Activated CD4-positive, alpha-beta memory T cell treated with anti-CD3 and anti-CD28 coated beads, Interleukin-2, amount 10 ng/mL, durations not matched to agents 7 days and 5 days (primary cell): ENCODE data around the gene EPHB1. TPM values are rescaled to one million over a fixed set of nuclear protein-coding genes. Genes with fewer than 3 reads are reported as not detected.

Experiments used
- CTCF ChIA-PET: fragments of 350-600 bp; sonication (Branson Sonifier 250); formaldehyde crosslinking; loops from one replicate; lab custom pipeline; 2021; ENCODE audit warnings: antibody characterized with exemption, inconsistent platforms; lab: Charles Lee
- POLR2A ChIA-PET: fragments of 350-600 bp; sonication (Branson Sonifier 250); formaldehyde crosslinking; loops from one replicate; lab custom pipeline; 2021; ENCODE audit warnings: antibody characterized with exemption; lab: Charles Lee
- DNase-seq: peaks from one replicate; pipeline ENCODE4 v3.0.0-alpha.2; 2020
- H3K27ac Mint-ChIP-seq: one replicate; pipeline ENCODE4 v1.8.0; 2021; ENCODE audit warnings: mild to moderate bottlenecking, mixed read lengths
- H3K27me3 Mint-ChIP-seq: one replicate; pipeline ENCODE4 v1.8.0; 2021; ENCODE audit warnings: mixed read lengths
- H3K36me3 Mint-ChIP-seq: one replicate; pipeline ENCODE4 v1.8.0; 2021; ENCODE audit warnings: low read depth, mixed read lengths
- H3K4me1 Mint-ChIP-seq: one replicate; pipeline ENCODE4 v1.8.0; 2021; ENCODE audit warnings: mixed read lengths
- H3K4me3 Mint-ChIP-seq: one replicate; pipeline ENCODE4 v1.8.0; 2021; ENCODE audit warnings: mild to moderate bottlenecking, mixed read lengths
- H3K9me3 Mint-ChIP-seq: one replicate; pipeline ENCODE4 v1.8.0; 2021; ENCODE audit warnings: mixed read lengths
- total RNA-seq, 2 experiments: library from RNA; stranded (reverse); gene quantifications; one replicate each; pipeline ENCODE4 v1.2.3, GENCODE V29; 2021

Gene EPHB1
- total RNA-seq, 2 experiments from 2014 or later, result 0.80 to 1.2 TPM

DNA sequence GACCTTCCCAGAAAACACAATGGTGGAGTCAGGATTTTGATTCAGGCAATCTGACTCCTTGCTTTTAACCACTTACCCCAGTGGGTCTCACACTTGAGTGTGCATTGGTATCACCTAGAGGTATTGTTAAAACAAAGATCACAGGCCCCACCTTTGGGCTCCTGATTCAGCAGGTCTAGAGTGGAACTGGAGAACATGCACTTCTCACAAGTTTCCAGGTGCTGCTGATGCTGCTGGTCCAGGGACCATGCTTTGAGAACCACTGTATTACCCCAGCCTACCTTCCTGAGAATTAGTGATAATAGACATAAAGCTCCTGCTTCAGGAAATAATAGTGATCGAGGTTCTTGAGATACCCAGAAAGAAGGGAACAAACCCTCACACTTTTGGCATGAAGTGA, 466.9 kb downstream of the EPHB1 start:
- Mint-ChIP-seq H3K27ac (no peak overlapping the region), H3K36me3 (no peaks in the 10 kb centered on the region), H3K4me3 (no peak overlapping the region), H3K27me3 (no peaks in the 10 kb centered on the region), H3K9me3 (peaks cover 3% of the 10 kb centered on the region), H3K4me1 (no peaks in the 10 kb centered on the region)
- DNase-seq, result no peak
- CTCF ChIA-PET, result no interaction called here
- POLR2A ChIA-PET, result no interaction called here

DNA sequence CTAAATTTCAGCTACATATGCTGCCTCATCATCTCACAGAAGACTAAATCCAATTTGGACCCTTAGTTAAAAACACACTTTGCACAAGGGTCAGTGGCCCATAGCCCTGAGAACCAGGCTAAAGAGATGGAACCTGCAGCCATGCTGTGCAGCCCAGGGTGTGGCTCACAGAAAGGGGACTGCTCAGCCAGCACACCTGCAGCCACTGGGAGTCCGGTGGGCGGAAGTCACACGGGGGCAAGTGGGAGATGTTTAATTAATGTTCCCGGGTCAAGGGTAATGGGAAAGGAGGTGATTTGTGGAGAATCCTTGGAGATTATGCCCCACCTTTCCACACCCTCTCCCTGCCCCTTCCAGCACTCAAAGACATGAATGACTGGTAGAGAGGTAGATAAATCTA, 467.4 kb downstream of the EPHB1 start:
- CTCF ChIA-PET, result no interaction called here
- Mint-ChIP-seq H3K36me3 (no peaks in the 10 kb centered on the region), H3K27ac (no peak overlapping the region), H3K4me1 (no peaks in the 10 kb centered on the region), H3K9me3 (peaks cover 3% of the 10 kb centered on the region), H3K27me3 (no peaks in the 10 kb centered on the region), H3K4me3 (no peak overlapping the region)
- DNase-seq, result no peak
- POLR2A ChIA-PET, result no interaction called here

DNA sequence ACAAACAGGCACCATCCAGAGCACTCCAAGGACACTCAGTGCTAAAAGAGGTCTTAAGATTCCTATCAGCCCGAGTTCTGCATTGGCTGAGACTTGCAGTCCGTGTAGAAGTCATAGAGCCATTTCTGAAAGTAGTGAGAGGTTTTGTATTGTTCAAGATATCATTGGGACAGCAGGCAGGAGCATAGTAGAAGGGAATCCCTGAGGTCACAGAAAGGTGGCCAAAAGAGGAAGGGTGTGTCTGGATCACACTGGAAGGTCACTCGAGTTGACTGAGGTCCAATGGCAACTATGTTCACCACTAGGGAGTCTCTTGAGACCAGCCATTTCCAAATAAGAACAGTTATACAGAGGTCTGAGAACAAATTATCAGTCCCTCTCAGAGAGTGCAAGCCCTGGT, 468.3 kb downstream of the EPHB1 start:
- no peak for DNase-seq
- H3K27ac Mint-ChIP-seq, result no peak overlapping the region
- ChIA-PET POLR2A (no interaction called here), CTCF (no interaction called here)
- no peaks in the 10 kb centered on the region for H3K4me1 Mint-ChIP-seq
- H3K36me3 Mint-ChIP-seq, result no peaks in the 10 kb centered on the region
- no peak overlapping the region for H3K4me3 Mint-ChIP-seq
- H3K27me3 Mint-ChIP-seq, result no peaks in the 10 kb centered on the region
- H3K9me3 Mint-ChIP-seq, result peaks cover 3% of the 10 kb centered on the region

DNA sequence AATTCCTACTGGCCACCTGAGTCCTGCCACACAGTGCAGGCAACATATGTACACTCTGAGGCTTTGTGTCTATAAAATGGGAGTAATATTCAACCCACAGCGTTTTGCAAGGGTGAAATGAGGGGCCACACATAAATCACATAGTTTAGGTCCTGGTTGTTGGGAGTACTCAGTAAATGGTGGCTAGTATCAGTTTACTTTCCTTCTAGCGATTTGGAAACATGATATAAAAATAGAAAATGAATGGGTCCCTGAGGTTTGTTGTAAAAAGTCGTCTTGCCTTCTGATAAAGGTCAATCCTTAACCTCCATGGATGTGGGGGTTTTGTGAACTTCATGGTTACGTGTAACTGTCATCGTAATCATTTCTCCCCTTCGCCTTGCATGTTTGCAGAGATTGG, 472.4 kb downstream of the EPHB1 start:
- DNase-seq, result no peak
- Mint-ChIP-seq H3K9me3 (no peaks in the 10 kb centered on the region), H3K4me1 (no peaks in the 10 kb centered on the region), H3K27me3 (no peaks in the 10 kb centered on the region), H3K36me3 (no peaks in the 10 kb centered on the region), H3K27ac (no peak overlapping the region), H3K4me3 (no peak overlapping the region)
- ChIA-PET CTCF (no interaction called here), POLR2A (no interaction called here)

DNA sequence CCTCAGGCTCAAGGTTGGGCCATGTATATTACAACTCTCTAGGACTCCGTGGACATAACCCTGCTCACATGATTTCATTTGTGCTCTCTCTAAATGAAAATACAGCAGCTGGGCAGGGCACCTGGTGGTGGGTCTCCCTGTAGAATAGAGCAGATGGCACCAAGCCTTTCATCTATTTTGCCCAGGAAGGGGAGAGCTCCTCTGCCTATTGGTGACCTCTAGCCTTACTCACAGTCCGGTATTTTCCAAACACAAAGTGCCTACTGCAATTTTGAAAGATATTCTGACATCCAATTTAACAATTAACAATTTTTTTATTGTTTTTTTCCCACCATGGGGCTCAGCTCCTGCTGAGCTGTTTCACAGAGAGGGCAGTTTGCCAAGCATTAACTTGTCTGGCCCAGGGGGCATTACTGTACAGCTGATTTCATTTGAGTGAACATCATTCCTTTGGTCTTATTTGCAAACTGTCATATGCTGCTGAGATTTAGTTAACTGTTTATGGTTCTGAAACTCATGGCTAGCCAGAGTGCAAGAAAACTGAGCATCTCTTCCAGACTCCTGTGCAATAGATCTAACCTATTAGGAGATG, 474.0 kb downstream of the EPHB1 start:
- Mint-ChIP-seq H3K4me3 (no peak overlapping the region), H3K27ac (no peak overlapping the region)
- CTCF ChIA-PET, result no interaction called here

DNA sequence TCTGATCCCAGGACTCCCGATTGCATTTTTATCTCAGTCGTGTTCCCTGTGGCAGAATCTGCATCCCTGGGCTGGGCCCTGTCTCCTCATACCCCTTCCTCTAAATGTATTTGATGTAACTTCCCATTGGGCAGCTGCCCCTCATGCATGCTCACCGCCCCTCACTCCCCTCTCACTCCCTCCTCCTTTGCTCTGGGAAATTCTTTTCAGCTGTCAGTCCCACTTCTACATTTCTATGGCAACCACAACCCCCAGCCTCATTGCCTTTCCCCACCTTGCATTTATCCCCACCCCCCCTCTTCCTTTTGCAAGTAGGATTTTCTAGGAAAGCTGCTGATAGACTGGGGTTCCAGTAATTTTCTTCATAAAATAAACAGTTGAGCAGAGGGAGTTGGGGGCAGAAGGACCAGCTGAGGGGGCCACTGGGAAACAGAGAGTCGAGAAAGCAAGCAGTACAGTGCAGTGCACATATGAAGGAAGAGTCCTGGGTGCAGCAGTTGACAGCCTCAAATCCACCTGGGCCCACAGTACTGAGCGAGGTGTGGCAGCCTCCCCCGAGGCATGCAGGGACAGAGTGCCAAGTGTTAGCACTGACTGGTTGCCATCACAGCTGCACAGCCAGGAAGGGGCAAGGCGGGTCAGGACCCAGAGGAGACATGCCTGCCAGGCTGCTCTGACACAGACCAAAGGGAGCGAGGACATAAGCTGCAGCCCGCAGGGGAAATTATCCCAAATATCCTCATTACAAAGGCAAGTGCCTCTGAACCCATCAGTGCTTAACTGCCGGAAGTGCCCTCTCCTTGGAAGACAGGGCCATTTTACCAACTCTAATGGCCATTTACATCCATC, 476.3 kb downstream of the EPHB1 start:
- no peak overlapping the region for H3K27ac Mint-ChIP-seq
- H3K27me3 Mint-ChIP-seq, result no peaks in the 10 kb centered on the region
- no peak for DNase-seq
- H3K9me3 Mint-ChIP-seq, result no peaks in the 10 kb centered on the region
- no peaks in the 10 kb centered on the region for H3K36me3 Mint-ChIP-seq
- no peaks in the 10 kb centered on the region for H3K4me1 Mint-ChIP-seq
- POLR2A ChIA-PET, result no interaction called here
- CTCF ChIA-PET, result no interaction called here
- no peak overlapping the region for H3K4me3 Mint-ChIP-seq

More for the DNA sequence above, 474.0 kb downstream of the EPHB1 start:
- Mint-ChIP-seq H3K36me3 (no peaks in the 10 kb centered on the region), H3K4me1 (no peaks in the 10 kb centered on the region), H3K9me3 (no peaks in the 10 kb centered on the region), H3K27me3 (no peaks in the 10 kb centered on the region)
- POLR2A ChIA-PET, result no interaction called here
- no peak for DNase-seq

DNA sequence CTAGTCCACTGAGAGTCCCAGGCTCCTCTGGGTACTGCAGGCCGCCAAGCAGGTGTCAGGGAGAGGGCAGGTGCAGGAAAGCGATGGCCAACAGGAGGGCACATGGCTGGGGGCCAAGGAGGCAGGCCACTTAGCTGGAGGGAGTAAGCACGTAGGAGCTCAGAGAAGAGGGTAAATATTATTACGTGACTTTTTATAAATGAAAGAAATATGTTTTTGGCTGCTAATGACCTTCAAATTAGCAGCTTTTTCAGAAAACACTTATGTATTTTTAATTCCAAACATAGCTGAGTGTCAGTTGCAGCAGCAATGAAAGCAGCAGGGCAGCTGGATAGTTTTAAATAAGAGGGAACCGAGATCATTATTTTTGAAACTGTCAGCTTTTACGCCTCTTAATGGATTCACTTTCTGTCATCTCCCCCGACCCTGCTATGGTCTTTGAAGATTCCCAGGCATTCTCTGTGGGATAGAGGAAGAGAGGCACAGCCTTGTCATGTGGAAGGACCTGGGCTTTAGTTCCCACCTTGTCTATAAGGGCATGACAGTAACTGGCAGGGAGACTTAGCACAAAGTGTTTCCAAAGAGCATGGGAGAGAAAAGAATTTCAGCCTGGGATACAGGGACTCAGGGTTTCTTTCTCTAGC, 477.1 kb downstream of the EPHB1 start:
- H3K27ac Mint-ChIP-seq, result no peak overlapping the region

DNA sequence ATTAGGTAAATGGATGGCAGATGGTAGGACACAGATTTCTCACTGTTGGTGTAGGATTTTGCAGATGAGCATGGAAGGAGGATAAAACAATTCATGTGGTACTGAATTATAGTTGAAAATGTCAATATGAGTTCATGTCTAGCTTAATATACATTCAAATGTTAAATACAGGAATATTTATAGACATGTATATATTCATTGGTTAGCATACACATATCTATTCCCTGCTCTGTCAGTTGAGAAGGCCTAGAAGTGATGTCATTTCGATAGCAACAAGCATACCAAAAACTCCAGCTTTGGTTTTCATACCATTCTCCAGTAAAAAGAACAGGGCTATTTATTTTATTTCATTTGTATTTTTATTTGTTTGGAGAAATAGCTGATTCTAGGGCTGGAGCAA, 497.1 kb downstream of the EPHB1 start:
- Mint-ChIP-seq H3K9me3 (no peaks in the 10 kb centered on the region), H3K4me3 (no peak overlapping the region), H3K27ac (no peak overlapping the region), H3K4me1 (no peaks in the 10 kb centered on the region), H3K36me3 (no peaks in the 10 kb centered on the region), H3K27me3 (no peaks in the 10 kb centered on the region)
- no peak for DNase-seq
- ChIA-PET POLR2A (no interaction called here), CTCF (no interaction called here)

More for the DNA sequence above, 477.1 kb downstream of the EPHB1 start:
- no peak for DNase-seq
- Mint-ChIP-seq H3K9me3 (no peaks in the 10 kb centered on the region), H3K36me3 (no peaks in the 10 kb centered on the region), H3K4me1 (no peaks in the 10 kb centered on the region), H3K27me3 (no peaks in the 10 kb centered on the region), H3K4me3 (no peak overlapping the region)
- CTCF ChIA-PET, result no interaction called here
- POLR2A ChIA-PET, result no interaction called here

DNA sequence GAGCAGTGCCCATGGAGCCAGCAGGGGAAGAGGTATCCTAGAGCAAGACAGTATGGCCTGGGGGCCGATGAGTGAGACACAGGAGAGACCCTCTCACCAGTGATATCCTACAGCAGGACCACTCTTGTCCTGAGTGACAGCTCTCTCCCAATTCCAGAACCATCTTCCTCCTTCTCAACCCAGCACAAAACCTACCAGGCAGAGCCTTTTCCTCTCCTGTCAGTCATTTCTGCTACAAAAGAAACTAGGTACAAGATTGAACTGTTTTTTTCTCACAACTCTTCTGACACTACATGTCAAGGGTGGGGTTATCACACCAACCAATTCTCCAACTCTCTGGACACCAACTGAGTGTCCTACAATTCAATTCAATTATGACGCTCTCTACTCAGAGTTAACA, 506.6 kb downstream of the EPHB1 start:
- H3K4me3 Mint-ChIP-seq, result no peak overlapping the region
- H3K36me3 Mint-ChIP-seq, result no peaks in the 10 kb centered on the region
- ChIA-PET POLR2A (no interaction called here), CTCF (no interaction called here)
- no peaks in the 10 kb centered on the region for H3K27me3 Mint-ChIP-seq
- no peak for DNase-seq
- H3K9me3 Mint-ChIP-seq, result peaks cover 5% of the 10 kb centered on the region
- no peaks in the 10 kb centered on the region for H3K4me1 Mint-ChIP-seq
- H3K27ac Mint-ChIP-seq, result no peak overlapping the region

DNA sequence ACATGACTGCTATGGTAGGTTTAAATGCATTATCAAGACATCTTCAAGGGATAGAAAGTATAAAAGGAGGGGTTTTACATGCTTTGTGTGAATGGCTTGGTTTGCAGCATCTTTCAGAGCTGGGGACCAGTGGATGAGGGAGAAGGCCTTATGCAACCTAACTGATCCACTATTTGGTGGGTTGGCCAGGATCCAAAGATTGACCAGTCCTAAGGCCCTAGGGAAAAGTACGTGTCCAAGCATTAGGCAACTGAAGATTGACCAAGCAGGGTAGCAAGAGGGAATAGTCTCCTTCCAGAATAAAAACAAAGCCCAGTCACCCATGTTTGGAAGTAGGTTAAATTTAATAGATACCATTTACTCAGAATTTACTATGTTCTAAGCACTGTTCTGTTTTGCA, 509.3 kb downstream of the EPHB1 start:
- POLR2A ChIA-PET, result no interaction called here
- Mint-ChIP-seq H3K9me3 (peaks cover 5% of the 10 kb centered on the region), H3K27me3 (no peaks in the 10 kb centered on the region)

More for the DNA sequence above, 509.3 kb downstream of the EPHB1 start:
- DNase-seq, result no peak
- Mint-ChIP-seq H3K4me1 (no peaks in the 10 kb centered on the region), H3K36me3 (no peaks in the 10 kb centered on the region), H3K4me3 (no peak overlapping the region), H3K27ac (no peak overlapping the region)
- CTCF ChIA-PET, result no interaction called here

Other genes with a start within 250 kb of the EPHB1 start
- gene KY, start 144.2 kb upstream of the EPHB1 start, total RNA-seq, result not detected